GM21825 (cell line): Measurements from ENCODE around the gene AMHR2.

Source experiments
- ATAC-seq: cut with Tn5 transposase; IDR thresholded peaks from one replicate; pipeline ENCODE4 v1.9.1; 2021; ENCODE audit warnings: mild to moderate bottlenecking, moderate library complexity; ENCODE audit not compliant: unreplicated experiment

AMHR2 gene

DNA sequence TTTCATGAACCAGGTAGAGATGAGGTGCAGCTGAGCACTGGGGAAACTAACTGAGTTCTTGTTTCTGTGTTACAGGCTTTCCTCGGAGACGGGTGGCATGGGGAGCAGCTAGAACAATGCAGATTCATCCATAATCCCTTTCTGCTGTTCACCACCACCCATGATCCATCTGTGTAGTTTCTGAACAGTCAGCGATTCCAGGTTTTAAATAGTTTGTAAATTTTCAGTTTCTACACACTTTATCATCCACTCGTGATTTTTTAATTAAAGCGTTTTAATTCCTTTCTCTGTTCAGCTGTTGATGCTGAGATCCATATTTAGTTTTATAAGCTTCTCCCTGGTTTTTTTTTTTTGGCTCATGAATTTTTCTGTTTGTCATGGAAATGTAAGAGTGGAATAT lies 55.7 kb downstream of the AMHR2 start:
- no peak for ATAC-seq

DNA sequence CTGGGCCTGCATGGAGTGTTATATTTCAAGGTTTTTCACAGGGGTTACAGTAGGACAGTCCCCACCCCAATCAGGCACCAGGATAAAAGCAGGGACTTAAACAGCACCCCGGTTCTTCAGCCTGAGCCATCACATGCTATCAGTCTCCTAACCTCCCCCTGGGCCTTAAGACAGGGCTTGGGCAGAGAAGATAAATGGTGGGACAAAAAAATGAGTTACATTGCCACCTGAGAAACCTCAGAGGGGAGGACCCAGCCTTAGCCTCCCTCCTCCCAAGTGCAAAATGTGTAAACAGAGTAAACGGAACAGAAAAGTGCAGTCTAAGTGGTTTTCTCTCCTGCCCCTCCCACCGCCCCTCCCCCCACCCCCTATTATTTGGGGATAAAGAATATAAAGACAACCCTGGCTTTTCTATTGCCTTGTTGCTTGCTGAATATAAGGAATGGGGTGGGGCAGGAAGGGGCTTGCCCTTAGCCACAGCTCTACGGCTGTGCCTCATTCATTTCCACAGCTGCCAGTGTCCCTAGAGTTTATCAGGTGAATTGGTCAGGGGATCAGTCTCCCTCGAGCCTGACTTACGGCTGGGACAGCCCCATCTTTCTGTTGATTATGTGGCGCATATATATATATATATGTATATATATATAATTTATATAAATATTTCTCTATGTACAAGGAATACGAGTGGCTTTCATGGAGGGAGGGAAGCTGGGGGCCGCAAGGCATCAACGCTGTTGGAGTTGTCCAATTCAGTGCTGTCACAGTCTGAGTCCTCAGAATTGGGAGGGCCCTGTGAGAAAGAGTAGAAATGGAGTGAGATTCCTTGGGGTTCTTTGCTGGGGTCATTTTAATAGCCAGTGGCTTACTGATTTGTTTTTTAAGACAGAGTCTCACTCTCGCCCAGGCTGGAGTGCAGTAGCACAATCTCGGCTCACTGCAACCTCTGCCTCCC lies 57.1 kb downstream of the AMHR2 start:
- ATAC-seq: no peak
